ENCODE results near the gene NLK. TPM values are rescaled to one million over a fixed set of nuclear protein-coding genes. Genes with fewer than 3 reads are reported as not detected.
"Not testable (repeated sequence)": the region's sequence is repeated elsewhere in the genome, so short reads cannot be mapped to it uniquely, and the experiment has no call there.

Gene NLK
- total RNA-seq, 4 donors from 2014 or later = 6.2 to 40.5 (median 29.9) TPM

GRCh38 chr17:28232966-28233870 lies 190.7 kb downstream of the NLK start:
- H3K27me3 ChIP-seq = peaks cover 12% of the 10 kb centered on the region
- TF ChIP-seq CTCF (IDR thresholded peaks at IDR 0.05) = peak; percentile 46 to 69 (median 56)
- peak overlapping the region; percentile 46 to 69 (median 67) for H3K27ac ChIP-seq
- DNase-seq; H3K9me3 ChIP-seq; intact Hi-C loops (cut with DNase I; ENCODE audit: low total_unique reads); H3K36me3 ChIP-seq: not testable (repeated sequence)
- in situ Hi-C loops (cut with MboI; ENCODE audit: low pct_ligation_motif_present in 1 of 4, low pct_unique_long_range_greater_than_20kb in 1 of 4, low sequenced_read_pairs in 3 of 4) = loop anchor here in 3 of 4 donors (25.0 kb wide), 2 partner anchors 196 to 446 kb away; partner anchors contain the start of gene NLK (in 1 of the 3)
- peak overlapping the region in 3 of 4 donors; percentile 13 to 34 (median 16) for H3K4me3 ChIP-seq
- 41% methylated on average over 21 of the region's 21 CpGs; no CpG with 5 or more reads in 1 of the 2 donors for WGBS, 2 donors (ENCODE audit: low coverage in 1 of 2)
- peaks cover 4 to 11% (median 10%) of the 10 kb centered on the region in 4 donors for H3K4me1 ChIP-seq

- H3K27me3 ChIP-seq; H3K36me3 ChIP-seq; intact Hi-C loops (cut with DNase I; ENCODE audit: low total_unique reads); H3K9me3 ChIP-seq; H3K4me1 ChIP-seq: not testable (repeated sequence)
- Histone ChIP-seq H3K4me3 (peak overlapping the region in 3 of 4 donors; percentile 13 to 34 (median 16)), H3K27ac (peak overlapping the region; percentile 46 to 69 (median 67))
- peak; percentile 84 for DNase-seq
- peak in 2 of 3 donors; percentile 46 to 72 for TF ChIP-seq POLR2AphosphoS5 (IDR thresholded peaks at IDR 0.05)
- in situ Hi-C loops (cut with MboI; ENCODE audit: low pct_ligation_motif_present in 1 of 4, low pct_unique_long_range_greater_than_20kb in 1 of 4, low sequenced_read_pairs in 3 of 4) = loop anchor here in 3 of 4 donors (25.0 kb wide), 2 partner anchors 197 to 447 kb away; partner anchors contain the start of gene NLK (in 1 of the 3)
- 47 to 49% methylated on average over 13 to 22 of the region's 22 CpGs for WGBS, 2 donors (ENCODE audit: low coverage in 1 of 2)
These were observed 191.7 kb downstream of the NLK start for GRCh38 chr17:28233872-28234856.

- 78% methylated on average over 12 of the region's 12 CpGs; no CpG with 5 or more reads in 1 of the 2 donors for WGBS, 2 donors (ENCODE audit: low coverage in 1 of 2)
- H3K27ac ChIP-seq; H3K4me3 ChIP-seq; DNase-seq; H3K27me3 ChIP-seq; H3K36me3 ChIP-seq; H3K9me3 ChIP-seq; intact Hi-C loops (cut with DNase I; ENCODE audit: low total_unique reads); H3K4me1 ChIP-seq: not testable (repeated sequence)
- in situ Hi-C loops (cut with MboI; ENCODE audit: low pct_ligation_motif_present in 1 of 4, low pct_unique_long_range_greater_than_20kb in 1 of 4, low sequenced_read_pairs in 3 of 4) = loop anchor here in 3 of 4 donors (25.0 kb wide), 2 partner anchors 198 to 448 kb away; partner anchors contain the start of gene NLK (in 1 of the 3)
These were observed 192.7 kb downstream of the NLK start for GRCh38 chr17:28235066-28235700.

- H3K27me3 ChIP-seq; H3K9me3 ChIP-seq; intact Hi-C loops (cut with DNase I; ENCODE audit: low total_unique reads); H3K4me1 ChIP-seq; H3K27ac ChIP-seq; H3K36me3 ChIP-seq; DNase-seq; H3K4me3 ChIP-seq: not testable (repeated sequence)
- in situ Hi-C loops (cut with MboI; ENCODE audit: low pct_ligation_motif_present in 1 of 4, low pct_unique_long_range_greater_than_20kb in 1 of 4, low sequenced_read_pairs in 3 of 4) = loop anchor here in 3 of 4 donors (25.0 kb wide), 2 partner anchors 199 to 449 kb away; partner anchors contain the start of gene NLK (in 1 of the 3)
- 78 to 93% methylated on average over 5 to 13 of the region's 13 CpGs for WGBS, 2 donors (ENCODE audit: low coverage in 1 of 2)
These were observed 193.7 kb downstream of the NLK start for GRCh38 chr17:28236033-28236653.

GRCh38 chr17:28238547-28239270 lies 196.2 kb downstream of the NLK start:
- H3K36me3 ChIP-seq; H3K27me3 ChIP-seq; H3K9me3 ChIP-seq; DNase-seq; intact Hi-C loops (cut with DNase I; ENCODE audit: low total_unique reads); H3K4me1 ChIP-seq; H3K27ac ChIP-seq; H3K4me3 ChIP-seq: not testable (repeated sequence)
- 75 to 80% methylated on average over 9 to 21 of the region's 21 CpGs for WGBS, 2 donors (ENCODE audit: low coverage in 1 of 2)
- in situ Hi-C loops (cut with MboI; ENCODE audit: low pct_ligation_motif_present in 1 of 4, low pct_unique_long_range_greater_than_20kb in 1 of 4, low sequenced_read_pairs in 3 of 4) = loop anchor here in 3 of 4 donors (25.0 kb wide), 2 partner anchors 201 to 451 kb away; partner anchors contain the start of gene NLK (in 1 of the 3)

All from transverse colon (tissue), 4 donors.